HT1080 (cell line): ENCODE measurements around the gene VIP. TPM values are rescaled to one million over a fixed set of nuclear protein-coding genes. Genes with fewer than 3 reads are reported as not detected.
"Not testable (repeated sequence)": the region's sequence is repeated elsewhere in the genome, so short reads cannot be mapped to it uniquely, and the experiment has no call there.

Source experiments
- DNase-seq: peaks from one replicate; pipeline ENCODE4 v3.0.0-alpha.2; 2015; ENCODE audit warnings: low read depth
- polyA plus RNA-seq, 2 experiments: library from polyadenylated mRNA; depleted of rRNA; stranded (reverse); fragments of >200 nt; gene quantifications; 2 replicates each; pipeline ENCODE4 v1.2.3, GENCODE V29; 2015
- total RNA-seq: library from RNA; depleted of rRNA; stranded (reverse); fragments of >200 nt; shearing (Covaris generic); gene quantifications from 2 replicates; pipeline ENCODE4 v1.2.3, GENCODE V29; 2014; rRNA removed

Gene VIP
- 0.20 TPM in 1 of 2 replicates, not detected in the other for total RNA-seq
- 0.34 and 0.47 TPM in 2 replicates for polyA plus RNA-seq (2015; cell fraction: cytosol; rRNA removed)
- 0.66 and 0.79 TPM in 2 replicates for polyA plus RNA-seq (2015; cell fraction: nucleus; rRNA removed)

GRCh38 chr6:152750694-152751093 is at the start of gene VIP:
Gene VIP (plus strand): TSS chr6:152750797. CDS start chr6:152752178, 1,381 bp downstream.
- DNase-seq: peak; percentile 39

GRCh38 chr6:152701081-152701862 is 49.3 kb upstream of the VIP start:
- DNase-seq: no peak

- no peak for DNase-seq
These were observed 48.7 kb upstream of the VIP start for GRCh38 chr6:152701863-152702401.

- not testable (repeated sequence) for DNase-seq
These were observed 46.8 kb upstream of the VIP start for GRCh38 chr6:152703750-152704149.

GRCh38 chr6:152705327-152705726 is 45.3 kb upstream of the VIP start:
- DNase-seq: no peak

GRCh38 chr6:152716322-152716721 is 34.3 kb upstream of the VIP start:
- no peak for DNase-seq

- DNase-seq: peak; percentile 91
These were observed 29.6 kb upstream of the VIP start for GRCh38 chr6:152720974-152721373.

GRCh38 chr6:152721956-152722355 is 28.6 kb upstream of the VIP start:
- DNase-seq: peak; percentile 10

GRCh38 chr6:152723398-152723797 is 27.2 kb upstream of the VIP start:
- DNase-seq: peak; percentile 75

- no peak for DNase-seq
These were observed 24.3 kb upstream of the VIP start for GRCh38 chr6:152726313-152726712.

- DNase-seq: no peak
These were observed 23.1 kb upstream of the VIP start for GRCh38 chr6:152727507-152727906.

- no peak for DNase-seq
These were observed 16.0 kb upstream of the VIP start for GRCh38 chr6:152734630-152735029.

- no peak for DNase-seq
These were observed 13.8 kb upstream of the VIP start for GRCh38 chr6:152736687-152737273.

- no peak for DNase-seq
These were observed 5.0 kb upstream of the VIP start for GRCh38 chr6:152745509-152746171.

GRCh38 chr6:152746172-152746553 is 4.4 kb upstream of the VIP start:
- DNase-seq: peak; percentile 77

- DNase-seq: peak; percentile 30
These were observed 1.8 kb upstream of the VIP start for GRCh38 chr6:152748843-152749242.

GRCh38 chr6:152749336-152749735 is 1.3 kb upstream of the VIP start:
- no peak for DNase-seq

- no peak for DNase-seq
These were observed 14.7 kb downstream of the VIP start for GRCh38 chr6:152765331-152765730.

- DNase-seq: no peak
These were observed 18.6 kb downstream of the VIP start for GRCh38 chr6:152769159-152769558.

GRCh38 chr6:152769993-152770392 is 19.4 kb downstream of the VIP start:
- DNase-seq: no peak

- no peak for DNase-seq
These were observed 20.6 kb downstream of the VIP start for GRCh38 chr6:152771061-152771687.
